Chondrocyte (in vitro differentiated cells): ENCODE results near the gene TMEM184A. TPM values are rescaled to one million over a fixed set of nuclear protein-coding genes. Genes with fewer than 3 reads are reported as not detected.

Experiments used
- DNase-seq: peaks from one replicate; pipeline ENCODE4 v3.0.0; 2021; ENCODE audit warnings: mixed read lengths, low spot score
- H3K27ac Mint-ChIP-seq: one replicate; pipeline ENCODE4 v1.8.0; 2021; ENCODE audit warnings: mild to moderate bottlenecking, moderate library complexity, mixed read lengths; ENCODE audit not compliant: unreplicated experiment
- H3K27me3 Mint-ChIP-seq: 2 replicates; pipeline ENCODE4 v1.8.0; 2021; ENCODE audit warnings: low read depth, mixed read lengths
- H3K36me3 Mint-ChIP-seq: 2 replicates; pipeline ENCODE4 v1.8.0; 2021; ENCODE audit warnings: low read depth, mixed read lengths
- H3K4me1 Mint-ChIP-seq: 2 replicates; pipeline ENCODE4 v1.8.0; 2021; ENCODE audit warnings: low read depth, mild to moderate bottlenecking, mixed read lengths
- H3K4me3 Mint-ChIP-seq: one replicate; pipeline ENCODE4 v1.8.0; 2021; ENCODE audit warnings: mild to moderate bottlenecking, moderate library complexity, mixed read lengths; ENCODE audit not compliant: unreplicated experiment
- H3K9me3 Mint-ChIP-seq: 2 replicates; pipeline ENCODE4 v1.8.0; 2021; ENCODE audit warnings: low read depth, mixed read lengths
- total RNA-seq: library from RNA; stranded (reverse); gene quantifications from 3 replicates; pipeline ENCODE4 v1.2.1, GENCODE V29; 2021
- TF ChIP-seq, protein P1 (sequence below): fragments of 200-600 bp; sonication (generic); IDR thresholded peaks from 2 replicates; pipeline ENCODE4 v1.5.0; 2021; ENCODE audit warnings: antibody characterized with exemption, mild to moderate bottlenecking, moderate library complexity

Gene TMEM184A
- total RNA-seq, 1 donor from 2014 or later: 0.07 TPM

DNA sequence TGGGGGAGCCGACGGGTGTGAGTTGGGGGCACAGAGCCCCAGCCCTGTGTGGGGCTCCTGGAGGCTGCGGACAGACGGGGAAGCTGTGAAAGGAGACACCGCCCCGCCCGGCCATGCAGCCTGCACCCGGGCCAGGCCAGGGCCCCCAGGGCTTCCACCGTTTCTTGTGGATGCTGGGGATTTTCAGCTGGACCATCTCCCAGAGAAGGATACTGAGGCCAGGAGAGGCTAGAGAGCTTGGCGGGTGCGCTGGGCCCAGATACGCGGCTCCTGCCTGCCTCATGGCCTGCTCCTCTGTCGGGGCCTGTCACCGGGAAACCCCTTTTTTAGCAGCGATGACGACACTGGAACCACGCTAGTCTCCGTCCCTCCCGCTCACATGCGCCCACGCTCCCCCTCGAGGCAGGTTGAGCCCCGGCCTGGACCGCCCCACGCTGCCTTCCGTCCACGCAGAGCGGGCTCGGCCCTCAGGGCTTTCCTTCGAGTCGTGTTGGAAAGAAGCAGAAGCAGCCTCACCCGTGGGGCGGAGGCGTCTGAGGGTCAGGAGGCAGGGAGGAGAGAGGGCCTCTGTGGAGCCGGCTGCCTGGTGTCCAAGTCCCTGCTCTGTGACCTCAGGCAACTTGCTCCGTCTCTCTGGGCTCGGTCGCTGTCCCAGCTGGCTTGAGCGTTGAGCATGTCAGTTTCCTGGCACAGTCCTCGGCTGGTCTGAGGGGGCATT, 11.7 kb downstream of the TMEM184A start:
- H3K27me3 Mint-ChIP-seq: no peaks in the 10 kb centered on the region

DNA sequence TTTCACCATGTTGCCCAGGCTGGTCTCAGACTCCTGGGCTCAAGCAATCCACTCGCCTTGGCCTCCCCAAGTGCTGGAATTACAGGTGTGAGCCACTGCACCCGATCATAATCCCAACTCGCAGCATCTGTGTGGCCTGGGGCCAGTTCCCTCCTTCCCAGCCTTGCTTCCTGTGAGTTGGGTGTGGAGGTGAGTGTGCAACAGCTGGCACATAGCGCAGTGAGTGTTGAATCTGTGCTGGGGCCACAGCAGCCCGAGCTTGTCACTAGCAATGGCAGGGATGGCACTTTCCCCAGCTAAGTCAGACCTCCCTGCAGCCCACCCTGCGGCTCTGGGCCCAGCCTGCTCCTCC, 12.2 kb downstream of the TMEM184A start:
- no peak for DNase-seq
- Mint-ChIP-seq H3K4me3 (no peak overlapping the region), H3K27ac (no peak overlapping the region), H3K9me3 (no peaks in the 10 kb centered on the region), H3K4me1 (peaks cover 3% of the 10 kb centered on the region), H3K36me3 (peaks cover 3% of the 10 kb centered on the region), H3K27me3 (no peaks in the 10 kb centered on the region)
- TF ChIP-seq, protein P1, sequence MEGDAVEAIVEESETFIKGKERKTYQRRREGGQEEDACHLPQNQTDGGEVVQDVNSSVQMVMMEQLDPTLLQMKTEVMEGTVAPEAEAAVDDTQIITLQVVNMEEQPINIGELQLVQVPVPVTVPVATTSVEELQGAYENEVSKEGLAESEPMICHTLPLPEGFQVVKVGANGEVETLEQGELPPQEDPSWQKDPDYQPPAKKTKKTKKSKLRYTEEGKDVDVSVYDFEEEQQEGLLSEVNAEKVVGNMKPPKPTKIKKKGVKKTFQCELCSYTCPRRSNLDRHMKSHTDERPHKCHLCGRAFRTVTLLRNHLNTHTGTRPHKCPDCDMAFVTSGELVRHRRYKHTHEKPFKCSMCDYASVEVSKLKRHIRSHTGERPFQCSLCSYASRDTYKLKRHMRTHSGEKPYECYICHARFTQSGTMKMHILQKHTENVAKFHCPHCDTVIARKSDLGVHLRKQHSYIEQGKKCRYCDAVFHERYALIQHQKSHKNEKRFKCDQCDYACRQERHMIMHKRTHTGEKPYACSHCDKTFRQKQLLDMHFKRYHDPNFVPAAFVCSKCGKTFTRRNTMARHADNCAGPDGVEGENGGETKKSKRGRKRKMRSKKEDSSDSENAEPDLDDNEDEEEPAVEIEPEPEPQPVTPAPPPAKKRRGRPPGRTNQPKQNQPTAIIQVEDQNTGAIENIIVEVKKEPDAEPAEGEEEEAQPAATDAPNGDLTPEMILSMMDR: no peak

More for the DNA sequence above, 11.7 kb downstream of the TMEM184A start:
- Mint-ChIP-seq H3K36me3 (peaks cover 3% of the 10 kb centered on the region), H3K27ac (no peak overlapping the region), H3K9me3 (no peaks in the 10 kb centered on the region), H3K4me1 (no peaks in the 10 kb centered on the region), H3K4me3 (no peak overlapping the region)
- TF ChIP-seq, protein P1: no peak
- no peak for DNase-seq

DNA sequence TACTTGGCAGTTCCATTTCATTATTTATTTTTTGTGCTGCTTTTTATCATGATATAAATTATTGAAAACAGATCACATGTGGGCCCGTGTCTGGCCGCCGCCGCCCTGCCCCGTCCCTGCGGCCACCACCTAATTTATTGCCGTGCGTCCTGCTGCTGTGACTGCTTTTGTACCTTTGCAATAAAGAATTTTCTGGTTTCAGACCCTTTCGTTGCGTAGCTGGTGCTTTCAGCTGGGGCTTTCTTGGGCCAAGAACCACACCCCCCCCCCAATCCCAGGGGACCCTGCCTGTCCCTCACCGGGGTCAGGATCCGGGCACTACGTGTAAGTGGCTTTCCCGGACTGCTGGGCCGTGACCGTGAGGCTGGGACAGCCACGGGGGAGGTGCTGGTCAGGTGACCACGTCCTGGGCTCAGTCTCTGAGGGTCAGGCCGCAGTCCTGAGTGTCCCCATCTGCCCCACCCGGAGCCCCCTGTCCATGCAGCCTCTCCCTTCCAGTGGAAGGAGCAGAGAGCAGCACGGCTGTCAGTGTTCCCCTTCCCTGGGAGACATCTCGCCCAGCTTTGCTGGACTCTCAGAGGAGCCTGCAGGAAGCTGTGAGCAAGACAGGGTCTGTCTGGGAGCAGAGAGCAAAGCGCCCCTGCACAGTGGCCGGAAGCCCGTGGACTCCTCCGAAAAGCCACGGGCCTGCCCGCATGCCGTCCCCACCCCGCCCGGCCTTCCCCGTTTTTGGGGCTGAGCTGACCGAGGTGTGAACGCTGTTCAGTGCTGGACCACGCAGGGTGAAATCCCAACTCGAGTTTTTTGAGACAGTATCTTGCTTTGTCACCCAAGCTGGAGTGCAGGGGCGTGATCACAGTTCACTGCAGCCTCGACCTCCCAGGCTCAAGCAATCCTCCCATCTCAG, 12.9 kb downstream of the TMEM184A start:
- Mint-ChIP-seq H3K4me1 (peaks cover 4% of the 10 kb centered on the region), H3K27me3 (no peaks in the 10 kb centered on the region), H3K27ac (no peak overlapping the region), H3K9me3 (no peaks in the 10 kb centered on the region), H3K36me3 (peaks cover 3% of the 10 kb centered on the region), H3K4me3 (no peak overlapping the region)
- TF ChIP-seq, protein P1: peak; percentile 14
- no peak for DNase-seq

DNA sequence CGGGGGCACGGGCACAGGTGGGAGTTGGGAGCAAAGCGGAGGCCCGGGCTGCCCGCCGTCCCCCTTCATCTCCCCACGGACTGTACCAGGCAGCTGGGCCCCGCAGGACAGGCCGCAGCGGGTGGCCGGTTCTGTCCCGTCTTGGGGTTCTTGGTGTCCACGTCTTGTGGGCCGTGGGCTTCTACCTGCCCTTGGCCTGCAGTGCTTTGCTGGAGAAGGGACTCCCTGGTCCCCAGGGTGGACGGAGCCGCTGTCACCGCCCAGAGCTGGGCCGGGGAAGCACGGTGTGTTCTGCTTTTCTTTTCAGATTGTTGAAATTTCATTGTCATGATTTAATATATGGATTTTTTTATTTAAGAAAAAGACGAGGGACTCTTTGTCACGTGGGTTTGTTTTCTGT, 13.7 kb downstream of the TMEM184A start:
- Mint-ChIP-seq H3K27me3 (no peaks in the 10 kb centered on the region), H3K36me3 (peaks cover 3% of the 10 kb centered on the region), H3K9me3 (no peaks in the 10 kb centered on the region), H3K4me3 (no peak overlapping the region), H3K27ac (peak overlapping the region; percentile 27), H3K4me1 (peaks cover 8% of the 10 kb centered on the region)
- TF ChIP-seq, protein P1: no peak
- DNase-seq: no peak

DNA sequence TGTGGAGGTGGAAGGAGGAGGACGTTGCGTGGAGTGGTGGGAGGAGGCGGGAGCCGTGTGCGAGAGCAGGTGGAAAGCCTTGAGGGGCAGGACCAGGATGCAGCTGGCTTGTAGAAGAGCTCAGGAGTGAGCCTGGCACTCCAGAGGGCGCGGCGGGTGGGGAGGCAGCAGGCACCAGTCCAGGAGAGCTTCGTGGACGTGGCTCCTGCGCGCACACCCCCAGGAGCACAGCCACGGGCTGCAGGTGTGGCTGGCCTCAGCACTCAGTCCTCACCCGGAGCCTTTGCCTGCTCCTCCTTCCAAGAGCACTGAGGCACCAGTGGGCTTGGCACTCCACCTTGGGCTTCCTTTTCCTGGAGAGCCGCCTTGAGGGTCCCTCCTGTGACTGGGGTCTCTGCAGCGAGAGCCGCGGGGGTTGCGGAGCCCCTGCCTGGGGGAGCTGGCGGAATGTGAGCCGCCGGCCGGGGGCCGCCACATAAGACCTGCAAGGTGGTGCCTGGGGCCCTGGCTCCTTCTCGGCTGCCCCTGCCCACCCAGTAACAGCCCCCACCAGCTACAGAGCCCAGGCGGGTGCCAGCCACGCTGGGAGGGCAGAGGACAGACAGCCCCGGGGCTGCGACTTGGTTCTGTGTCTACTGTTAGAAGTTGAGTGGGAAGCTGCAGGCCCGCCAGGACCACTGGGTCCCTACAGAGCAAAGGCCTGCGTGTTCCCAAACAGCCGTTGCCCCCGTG, 14.4 kb downstream of the TMEM184A start:
- no peak for DNase-seq
- peaks cover 3% of the 10 kb centered on the region for H3K36me3 Mint-ChIP-seq
- TF ChIP-seq, protein P1: no peak
- no peak overlapping the region for H3K4me3 Mint-ChIP-seq
- H3K4me1 Mint-ChIP-seq: peaks cover 12% of the 10 kb centered on the region
- H3K27ac Mint-ChIP-seq: peak overlapping the region; percentile 61
- no peaks in the 10 kb centered on the region for H3K9me3 Mint-ChIP-seq
- no peaks in the 10 kb centered on the region for H3K27me3 Mint-ChIP-seq
